ENCODE measurements around the gene VAMP7. TPM values are rescaled to one million over a fixed set of nuclear protein-coding genes. Genes with fewer than 3 reads are reported as not detected.
"Not testable (repeated sequence)": the region's sequence is repeated elsewhere in the genome, so short reads cannot be mapped to it uniquely, and the experiment has no call there.

Gene VAMP7
- 10 to 100 TPM; 16.9 to 28.6 (median 19.0) TPM for total RNA-seq
- polyA plus RNA-seq, result 14.3 TPM
- long read RNA-seq, donor 1, transcript VAMP7-206 (7 exons, 696 nt), result minor isoform, 6 of 81 reads
- long read RNA-seq, donor 1, transcript VAMP7-202 (8 exons, 2,646 nt), result major isoform, 55 of 81 reads
- long read RNA-seq, donor 1, partial matches to known transcripts, result 0 of 81 reads
- long read RNA-seq, donor 1, other reads (novel, unspliced or antisense), result 12 of 81 reads
- long read RNA-seq, donor 2, transcript VAMP7-202 (8 exons, 2,646 nt), result major isoform, 13 of 18 reads
- long read RNA-seq, donor 2, partial matches to known transcripts, result 0 of 18 reads
- long read RNA-seq, donor 2, other reads (novel, unspliced or antisense), result 4 of 18 reads
- long read RNA-seq, donor 3, transcript VAMP7-203 (7 exons, 658 nt), result minor isoform, 10 of 202 reads
- long read RNA-seq, donor 3, transcript VAMP7-206 (7 exons, 696 nt), result minor isoform, 17 of 202 reads
- long read RNA-seq, donor 3, transcript VAMP7-202 (8 exons, 2,646 nt), result major isoform, 132 of 202 reads
- long read RNA-seq, donor 3, transcript VAMP7-205 (8 exons, 742 nt), result minor isoform, 9 of 202 reads
- long read RNA-seq, donor 3, partial matches to known transcripts, result 4 of 202 reads
- long read RNA-seq, donor 3, other reads (novel, unspliced or antisense), result 27 of 202 reads
- long read RNA-seq, donor 4, transcript VAMP7-202 (8 exons, 2,646 nt), result major isoform, 16 of 25 reads
- long read RNA-seq, donor 4, partial matches to known transcripts, result 0 of 25 reads
- long read RNA-seq, donor 4, other reads (novel, unspliced or antisense), result 3 of 25 reads

- 24% methylated on average over 48 of the region's 48 CpGs for WGBS
- ATAC-seq, result peak; percentile 100
Observed at GRCh38 chrX:155881158-155881993, at the start of gene VAMP7. VAMP7 (plus strand) TSS chrX:155881345; CDS start chrX:155889467, 8,122 bp downstream.

GRCh38 chrX:155841232-155841631, 39.9 kb upstream of the VAMP7 start:
- DNase-seq, result no peak
- ATAC-seq, result no peak
- H3K27ac ChIP-seq (ENCODE audit: low read length), result no peak overlapping the region
- no peaks in the 10 kb centered on the region for H3K9me3 ChIP-seq (ENCODE audit: control insufficient read depth, low read length)
- no peaks in the 10 kb centered on the region for H3K4me1 ChIP-seq (ENCODE audit: control insufficient read depth, insufficient read depth, low read length)
- intact Hi-C loops (cut with DNase I), result no loop called here
- 66% methylated on average over 3 of the region's 3 CpGs for WGBS
- no peaks in the 10 kb centered on the region for H3K27me3 ChIP-seq (ENCODE audit: control insufficient read depth, insufficient read depth)
- H3K4me3 ChIP-seq (ENCODE audit: low read length), result no peak overlapping the region

More at GRCh38 chrX:155881158-155881993, at the start of gene VAMP7:
- intact Hi-C loops (cut with DNase I), result no loop called here
- Histone ChIP-seq H3K27me3 (ENCODE audit: control insufficient read depth, insufficient read depth) (no peaks in the 10 kb centered on the region), H3K4me1 (ENCODE audit: control insufficient read depth, insufficient read depth, low read length) (no peaks in the 10 kb centered on the region), H3K4me3 (ENCODE audit: low read length) (peak within 1 kb of the TSS; percentile 46), H3K9me3 (ENCODE audit: control insufficient read depth, low read length) (no peaks in the 10 kb centered on the region), H3K27ac (ENCODE audit: low read length) (peak within 1 kb of the TSS; percentile 76)
- peak; percentile 86 to 94 (median 94) for DNase-seq

- H3K9me3 ChIP-seq (ENCODE audit: control insufficient read depth, low read length); H3K4me1 ChIP-seq (ENCODE audit: control insufficient read depth, insufficient read depth, low read length); H3K27ac ChIP-seq (ENCODE audit: low read length); H3K4me3 ChIP-seq (ENCODE audit: low read length); ATAC-seq; DNase-seq; intact Hi-C loops (cut with DNase I); H3K27me3 ChIP-seq (ENCODE audit: control insufficient read depth, insufficient read depth): not testable (repeated sequence)
- 91% methylated on average over 2 of the region's 2 CpGs for WGBS
Observed at GRCh38 chrX:155851786-155852185, 29.4 kb upstream of the VAMP7 start.

- 7% methylated on average over 1 of the region's 1 CpG for WGBS
- DNase-seq, result no peak
- H3K9me3 ChIP-seq (ENCODE audit: control insufficient read depth, low read length), result no peaks in the 10 kb centered on the region
- intact Hi-C loops (cut with DNase I), result no loop called here
- no peaks in the 10 kb centered on the region for H3K27me3 ChIP-seq (ENCODE audit: control insufficient read depth, insufficient read depth)
- no peak overlapping the region for H3K4me3 ChIP-seq (ENCODE audit: low read length)
- ATAC-seq, result no peak
- H3K27ac ChIP-seq (ENCODE audit: low read length), result no peak overlapping the region
- H3K4me1 ChIP-seq (ENCODE audit: control insufficient read depth, insufficient read depth, low read length), result no peaks in the 10 kb centered on the region
Observed at GRCh38 chrX:155857561-155857960, 23.6 kb upstream of the VAMP7 start.

- Histone ChIP-seq H3K27ac (ENCODE audit: low read length) (no peak overlapping the region), H3K4me1 (ENCODE audit: control insufficient read depth, insufficient read depth, low read length) (no peaks in the 10 kb centered on the region), H3K27me3 (ENCODE audit: control insufficient read depth, insufficient read depth) (no peaks in the 10 kb centered on the region), H3K9me3 (ENCODE audit: control insufficient read depth, low read length) (peaks cover 2% of the 10 kb centered on the region), H3K4me3 (ENCODE audit: low read length) (no peak overlapping the region)
- DNase-seq (no peak), ATAC-seq (no peak)
- intact Hi-C loops (cut with DNase I), result no loop called here
- WGBS, result 16% methylated on average over 1 of the region's 1 CpG
Observed at GRCh38 chrX:155864655-155865054, 16.5 kb upstream of the VAMP7 start.

GRCh38 chrX:155865193-155865592, 16.0 kb upstream of the VAMP7 start:
- H3K9me3 ChIP-seq (ENCODE audit: control insufficient read depth, low read length), result peaks cover 2% of the 10 kb centered on the region
- H3K27ac ChIP-seq (ENCODE audit: low read length), result no peak overlapping the region
- no peak overlapping the region for H3K4me3 ChIP-seq (ENCODE audit: low read length)
- H3K4me1 ChIP-seq (ENCODE audit: control insufficient read depth, insufficient read depth, low read length), result no peaks in the 10 kb centered on the region
- ATAC-seq, result no peak
- DNase-seq, result peak in 2 of 3 donors; percentile 37 to 42
- WGBS, result 81% methylated on average over 18 of the region's 18 CpGs
- intact Hi-C loops (cut with DNase I), result no loop called here
- H3K27me3 ChIP-seq (ENCODE audit: control insufficient read depth, insufficient read depth), result no peaks in the 10 kb centered on the region

GRCh38 chrX:155867821-155868220, 13.3 kb upstream of the VAMP7 start:
- DNase-seq, result no peak
- Histone ChIP-seq H3K27ac (ENCODE audit: low read length) (no peak overlapping the region), H3K4me3 (ENCODE audit: low read length) (no peak overlapping the region), H3K27me3 (ENCODE audit: control insufficient read depth, insufficient read depth) (no peaks in the 10 kb centered on the region), H3K4me1 (ENCODE audit: control insufficient read depth, insufficient read depth, low read length) (no peaks in the 10 kb centered on the region), H3K9me3 (ENCODE audit: control insufficient read depth, low read length) (peaks cover 2% of the 10 kb centered on the region)
- intact Hi-C loops (cut with DNase I), result no loop called here
- 63% methylated on average over 4 of the region's 4 CpGs for WGBS
- no peak for ATAC-seq

GRCh38 chrX:155870958-155871357, 10.2 kb upstream of the VAMP7 start:
- intact Hi-C loops (cut with DNase I), result no loop called here
- H3K27ac ChIP-seq (ENCODE audit: low read length), result no peak overlapping the region
- no peak for ATAC-seq
- no peak overlapping the region for H3K4me3 ChIP-seq (ENCODE audit: low read length)
- no peaks in the 10 kb centered on the region for H3K27me3 ChIP-seq (ENCODE audit: control insufficient read depth, insufficient read depth)
- peaks cover 2% of the 10 kb centered on the region for H3K9me3 ChIP-seq (ENCODE audit: control insufficient read depth, low read length)
- no peak for DNase-seq
- no peaks in the 10 kb centered on the region for H3K4me1 ChIP-seq (ENCODE audit: control insufficient read depth, insufficient read depth, low read length)

GRCh38 chrX:155871934-155872333, 9.2 kb upstream of the VAMP7 start:
- Histone ChIP-seq H3K4me1 (ENCODE audit: control insufficient read depth, insufficient read depth, low read length) (no peaks in the 10 kb centered on the region), H3K9me3 (ENCODE audit: control insufficient read depth, low read length) (peaks cover 2% of the 10 kb centered on the region), H3K27ac (ENCODE audit: low read length) (no peak overlapping the region), H3K27me3 (ENCODE audit: control insufficient read depth, insufficient read depth) (no peaks in the 10 kb centered on the region), H3K4me3 (ENCODE audit: low read length) (no peak overlapping the region)
- no peak for ATAC-seq
- DNase-seq, result no peak
- intact Hi-C loops (cut with DNase I), result no loop called here

GRCh38 chrX:155873188-155873587, 8.0 kb upstream of the VAMP7 start:
- H3K4me1 ChIP-seq (ENCODE audit: control insufficient read depth, insufficient read depth, low read length), result no peaks in the 10 kb centered on the region
- 58% methylated on average over 5 of the region's 5 CpGs for WGBS
- H3K27ac ChIP-seq (ENCODE audit: low read length), result no peak overlapping the region
- no peak for DNase-seq
- intact Hi-C loops (cut with DNase I), result no loop called here
- no peaks in the 10 kb centered on the region for H3K27me3 ChIP-seq (ENCODE audit: control insufficient read depth, insufficient read depth)
- no peak overlapping the region for H3K4me3 ChIP-seq (ENCODE audit: low read length)
- ATAC-seq, result no peak
- no peaks in the 10 kb centered on the region for H3K9me3 ChIP-seq (ENCODE audit: control insufficient read depth, low read length)

Data from right cardiac atrium (tissue), 5 donors.